ENCODE data around the gene ATP11A. TPM values are rescaled to one million over a fixed set of nuclear protein-coding genes. Genes with fewer than 3 reads are reported as not detected.

Gene ATP11A
- total RNA-seq, 3 donors from 2014 or later, result 22.1 to 27.2 (median 26.8) TPM

- TF ChIP-seq POLR2AphosphoS5 (IDR thresholded peaks at IDR 0.05), result no peak
- no peaks in the 10 kb centered on the region for H3K36me3 ChIP-seq
- no peak for DNase-seq (ENCODE audit: low spot score in 2 of 2)
- no peaks in the 10 kb centered on the region for H3K27me3 ChIP-seq
- no peaks in the 10 kb centered on the region for H3K4me1 ChIP-seq
- intact Hi-C loops (cut with DNase I; ENCODE audit: low total_unique reads), result loop anchor here (2.0 kb wide), 1 partner anchor 76 kb away; no protein-coding TSS in a partner anchor
- no peaks in the 10 kb centered on the region for H3K9me3 ChIP-seq
- no peak overlapping the region for H3K4me3 ChIP-seq
- no peak overlapping the region for H3K27ac ChIP-seq
Observed at GRCh38 chr13:112742583-112742982, 52.7 kb downstream of the ATP11A start.

- intact Hi-C loops (cut with DNase I; ENCODE audit: low total_unique reads), result loop anchor here (2.0 kb wide), 1 partner anchor 77 kb away; no protein-coding TSS in a partner anchor
- no peak for DNase-seq (ENCODE audit: low spot score in 2 of 2)
- no peaks in the 10 kb centered on the region for H3K27me3 ChIP-seq
- H3K9me3 ChIP-seq, result no peaks in the 10 kb centered on the region
- H3K4me1 ChIP-seq, result no peaks in the 10 kb centered on the region
- no peak for TF ChIP-seq POLR2A (IDR thresholded peaks at IDR 0.05)
- no peak for TF ChIP-seq CTCF (IDR thresholded peaks at IDR 0.05)
- TF ChIP-seq POLR2AphosphoS5 (IDR thresholded peaks at IDR 0.05), result no peak
- H3K27ac ChIP-seq, result no peak overlapping the region
- H3K36me3 ChIP-seq, result no peaks in the 10 kb centered on the region
- no peak overlapping the region for H3K4me3 ChIP-seq
Observed at GRCh38 chr13:112743451-112744167, 53.8 kb downstream of the ATP11A start.

DNA sequence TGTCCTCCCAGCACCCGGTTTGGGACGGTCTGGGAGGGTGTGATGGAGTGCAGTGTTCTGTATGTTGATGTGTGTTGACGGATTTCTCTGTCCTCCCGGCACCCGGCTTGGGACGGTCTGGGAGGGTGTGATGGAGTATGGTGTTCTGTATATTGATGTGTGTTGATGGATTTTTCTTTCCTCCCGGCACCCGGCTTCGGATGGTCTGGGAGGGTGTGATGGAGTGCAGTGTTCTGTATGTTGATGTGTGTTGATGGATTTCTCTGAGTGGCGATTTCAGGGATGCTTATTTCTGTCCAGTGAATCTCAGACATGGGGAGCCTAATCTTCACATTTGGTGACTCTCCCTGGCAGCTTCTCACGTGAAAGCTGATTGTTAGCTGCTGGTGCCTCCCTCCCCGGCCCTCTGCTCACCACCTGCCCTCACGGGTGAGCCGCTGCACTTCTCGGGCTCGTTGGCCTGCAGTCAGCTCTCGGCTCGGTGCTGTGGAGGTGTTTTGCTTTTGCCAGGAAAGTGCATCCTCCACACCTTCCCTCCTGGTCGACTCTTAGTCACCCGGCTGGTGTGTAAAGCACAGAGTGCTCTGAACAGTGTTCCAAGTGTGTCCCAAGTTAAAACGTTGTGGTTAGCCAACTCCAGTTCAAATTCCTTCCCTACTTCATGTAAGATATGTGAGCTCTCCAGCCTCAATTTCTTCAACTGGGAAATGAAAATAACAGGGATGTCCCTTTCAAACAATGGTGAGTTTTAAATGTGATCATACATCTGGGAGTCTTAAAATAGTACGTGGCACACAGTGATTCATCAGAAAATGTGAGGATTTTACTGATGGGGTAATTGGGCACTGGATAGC lies 54.6 kb downstream of the ATP11A start:
- TF ChIP-seq CTCF (IDR thresholded peaks at IDR 0.05), result no peak
- no peak for TF ChIP-seq POLR2AphosphoS5 (IDR thresholded peaks at IDR 0.05)
- no peak for TF ChIP-seq POLR2A (IDR thresholded peaks at IDR 0.05)
- no peak overlapping the region for H3K27ac ChIP-seq

GRCh38 chr13:112746044-112746443 lies 56.2 kb downstream of the ATP11A start:
- intact Hi-C loops (cut with DNase I; ENCODE audit: low total_unique reads), result no loop called here
- TF ChIP-seq POLR2A (IDR thresholded peaks at IDR 0.05), result no peak
- TF ChIP-seq POLR2AphosphoS5 (IDR thresholded peaks at IDR 0.05), result no peak
- TF ChIP-seq CTCF (IDR thresholded peaks at IDR 0.05), result no peak
- no peak for DNase-seq (ENCODE audit: low spot score in 2 of 2)
- H3K27me3 ChIP-seq, result no peaks in the 10 kb centered on the region
- no peaks in the 10 kb centered on the region for H3K4me1 ChIP-seq
- H3K27ac ChIP-seq, result no peak overlapping the region
- H3K4me3 ChIP-seq, result no peak overlapping the region
- H3K9me3 ChIP-seq, result no peaks in the 10 kb centered on the region
- no peaks in the 10 kb centered on the region for H3K36me3 ChIP-seq

More for the DNA sequence above, 54.6 kb downstream of the ATP11A start:
- Histone ChIP-seq H3K36me3 (no peaks in the 10 kb centered on the region), H3K4me1 (no peaks in the 10 kb centered on the region), H3K9me3 (no peaks in the 10 kb centered on the region), H3K27me3 (no peaks in the 10 kb centered on the region), H3K4me3 (no peak overlapping the region)
- intact Hi-C loops (cut with DNase I; ENCODE audit: low total_unique reads), result no loop called here
- DNase-seq (ENCODE audit: low spot score in 2 of 2), result no peak

DNA sequence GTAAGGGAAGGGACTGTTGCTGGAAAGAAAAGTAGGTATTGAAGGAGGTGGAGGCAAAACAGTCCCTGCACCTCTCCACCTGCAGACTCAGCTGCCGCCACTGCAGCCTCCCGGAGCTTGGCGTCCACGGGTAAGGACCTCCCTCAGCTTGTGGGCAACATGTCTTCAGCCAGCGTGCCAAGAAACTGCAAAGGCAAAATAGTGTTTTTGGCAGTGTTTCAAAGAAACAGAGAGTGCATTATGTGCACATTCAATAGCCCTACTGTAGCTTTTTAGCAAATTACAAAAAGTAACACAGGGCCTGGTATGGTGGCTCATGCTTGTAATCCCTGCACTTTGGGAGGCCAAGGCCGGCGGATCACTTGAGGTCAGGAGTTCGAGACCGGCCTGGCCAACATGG lies 57.4 kb downstream of the ATP11A start:
- DNase-seq (ENCODE audit: low spot score in 2 of 2), result no peak
- no peak for TF ChIP-seq CTCF (IDR thresholded peaks at IDR 0.05)
- TF ChIP-seq POLR2AphosphoS5 (IDR thresholded peaks at IDR 0.05), result no peak
- no peak for TF ChIP-seq POLR2A (IDR thresholded peaks at IDR 0.05)
- Histone ChIP-seq H3K4me3 (no peak overlapping the region), H3K27me3 (no peaks in the 10 kb centered on the region), H3K27ac (no peak overlapping the region), H3K4me1 (no peaks in the 10 kb centered on the region), H3K9me3 (no peaks in the 10 kb centered on the region), H3K36me3 (no peaks in the 10 kb centered on the region)
- intact Hi-C loops (cut with DNase I; ENCODE audit: low total_unique reads), result no loop called here
